Measurements from ENCODE around the gene PRKN.

DNA sequence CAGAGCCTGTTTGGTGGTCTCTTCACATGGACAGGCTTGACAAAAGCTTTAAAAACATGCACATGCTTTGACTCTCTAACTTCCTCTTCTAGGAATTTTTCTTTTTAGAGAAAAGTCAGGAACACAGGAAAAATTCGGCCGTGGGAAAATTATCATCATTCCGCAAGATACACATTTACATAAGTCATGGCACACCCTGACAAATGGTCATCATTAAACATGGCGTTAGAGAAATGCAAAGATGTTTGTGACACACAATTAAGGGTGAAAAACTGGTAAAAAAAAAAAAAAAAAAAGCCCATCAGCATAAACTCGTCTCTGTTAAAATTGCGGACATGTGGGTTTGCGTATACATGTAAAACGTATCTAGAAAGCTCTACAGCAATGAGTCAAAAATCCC, 1319.5 kb downstream of the PRKN start:
- TF ChIP-seq, protein P1, sequence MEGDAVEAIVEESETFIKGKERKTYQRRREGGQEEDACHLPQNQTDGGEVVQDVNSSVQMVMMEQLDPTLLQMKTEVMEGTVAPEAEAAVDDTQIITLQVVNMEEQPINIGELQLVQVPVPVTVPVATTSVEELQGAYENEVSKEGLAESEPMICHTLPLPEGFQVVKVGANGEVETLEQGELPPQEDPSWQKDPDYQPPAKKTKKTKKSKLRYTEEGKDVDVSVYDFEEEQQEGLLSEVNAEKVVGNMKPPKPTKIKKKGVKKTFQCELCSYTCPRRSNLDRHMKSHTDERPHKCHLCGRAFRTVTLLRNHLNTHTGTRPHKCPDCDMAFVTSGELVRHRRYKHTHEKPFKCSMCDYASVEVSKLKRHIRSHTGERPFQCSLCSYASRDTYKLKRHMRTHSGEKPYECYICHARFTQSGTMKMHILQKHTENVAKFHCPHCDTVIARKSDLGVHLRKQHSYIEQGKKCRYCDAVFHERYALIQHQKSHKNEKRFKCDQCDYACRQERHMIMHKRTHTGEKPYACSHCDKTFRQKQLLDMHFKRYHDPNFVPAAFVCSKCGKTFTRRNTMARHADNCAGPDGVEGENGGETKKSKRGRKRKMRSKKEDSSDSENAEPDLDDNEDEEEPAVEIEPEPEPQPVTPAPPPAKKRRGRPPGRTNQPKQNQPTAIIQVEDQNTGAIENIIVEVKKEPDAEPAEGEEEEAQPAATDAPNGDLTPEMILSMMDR (conservative IDR thresholded peaks at IDR 0.05 in 1 of 2, IDR thresholded peaks at IDR 0.05 in 1 of 2; ENCODE audit: low read depth in 1 of 2, low read length in 2 of 2), result no peak
- TF ChIP-seq EZH2 (IDR thresholded peaks at IDR 0.05; ENCODE audit: low read length, missing control alignments), result no peak

Measured in fibroblast of lung (primary cell).